Activated CD8-positive, alpha-beta memory T cell treated with anti-CD3 and anti-CD28 coated beads, Interleukin-2, amount 50 U/mL, for 24 hours (primary cell): ENCODE measurements around the gene THAP8.
A peak's percentile ranks its signal among the peaks of the same experiment; 100 is the strongest.

ENCODE experiments used
- DNase-seq: peaks from one replicate; pipeline ENCODE4 v3.0.0-alpha.2; 2020; ENCODE audit errors: extremely low read depth

THAP8 gene

GRCh38 chr19:35995048-35995993 is 58.8 kb downstream of the THAP8 start, which contains the start of gene SDHAF1:
Gene SDHAF1 (plus strand): TSS chr19:35995188. CDS start chr19:35995275, 87 bp downstream.
- DNase-seq, result peak; percentile 91

- no peak for DNase-seq
Observed at GRCh38 chr19:35993923-35994598, 60.0 kb downstream of the THAP8 start.

GRCh38 chr19:35992907-35993765 is 60.9 kb downstream of the THAP8 start:
- no peak for DNase-seq

- DNase-seq, result no peak
Observed at GRCh38 chr19:35991731-35992450, 62.2 kb downstream of the THAP8 start.

- DNase-seq, result no peak
Observed at GRCh38 chr19:35990771-35991730, 63.0 kb downstream of the THAP8 start.

GRCh38 chr19:35990156-35990555 is 63.9 kb downstream of the THAP8 start:
- no peak for DNase-seq

GRCh38 chr19:35988824-35989223 is 65.3 kb downstream of the THAP8 start:
- no peak for DNase-seq

GRCh38 chr19:35987571-35987896 is 66.6 kb downstream of the THAP8 start:
- DNase-seq, result no peak

GRCh38 chr19:35986664-35987570 is 67.2 kb downstream of the THAP8 start:
- no peak for DNase-seq

- DNase-seq, result no peak
Observed at GRCh38 chr19:35986111-35986510, 68.0 kb downstream of the THAP8 start.
